ENCODE measurements around the gene PCDH8.

The PCDH8 gene, protein sequence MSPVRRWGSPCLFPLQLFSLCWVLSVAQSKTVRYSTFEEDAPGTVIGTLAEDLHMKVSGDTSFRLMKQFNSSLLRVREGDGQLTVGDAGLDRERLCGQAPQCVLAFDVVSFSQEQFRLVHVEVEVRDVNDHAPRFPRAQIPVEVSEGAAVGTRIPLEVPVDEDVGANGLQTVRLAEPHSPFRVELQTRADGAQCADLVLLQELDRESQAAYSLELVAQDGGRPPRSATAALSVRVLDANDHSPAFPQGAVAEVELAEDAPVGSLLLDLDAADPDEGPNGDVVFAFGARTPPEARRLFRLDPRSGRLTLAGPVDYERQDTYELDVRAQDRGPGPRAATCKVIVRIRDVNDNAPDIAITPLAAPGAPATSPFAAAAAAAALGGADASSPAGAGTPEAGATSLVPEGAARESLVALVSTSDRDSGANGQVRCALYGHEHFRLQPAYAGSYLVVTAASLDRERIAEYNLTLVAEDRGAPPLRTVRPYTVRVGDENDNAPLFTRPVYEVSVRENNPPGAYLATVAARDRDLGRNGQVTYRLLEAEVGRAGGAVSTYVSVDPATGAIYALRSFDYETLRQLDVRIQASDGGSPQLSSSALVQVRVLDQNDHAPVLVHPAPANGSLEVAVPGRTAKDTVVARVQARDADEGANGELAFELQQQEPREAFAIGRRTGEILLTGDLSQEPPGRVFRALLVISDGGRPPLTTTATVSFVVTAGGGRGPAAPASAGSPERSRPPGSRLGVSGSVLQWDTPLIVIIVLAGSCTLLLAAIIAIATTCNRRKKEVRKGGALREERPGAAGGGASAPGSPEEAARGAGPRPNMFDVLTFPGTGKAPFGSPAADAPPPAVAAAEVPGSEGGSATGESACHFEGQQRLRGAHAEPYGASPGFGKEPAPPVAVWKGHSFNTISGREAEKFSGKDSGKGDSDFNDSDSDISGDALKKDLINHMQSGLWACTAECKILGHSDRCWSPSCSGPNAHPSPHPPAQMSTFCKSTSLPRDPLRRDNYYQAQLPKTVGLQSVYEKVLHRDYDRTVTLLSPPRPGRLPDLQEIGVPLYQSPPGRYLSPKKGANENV

DNA sequence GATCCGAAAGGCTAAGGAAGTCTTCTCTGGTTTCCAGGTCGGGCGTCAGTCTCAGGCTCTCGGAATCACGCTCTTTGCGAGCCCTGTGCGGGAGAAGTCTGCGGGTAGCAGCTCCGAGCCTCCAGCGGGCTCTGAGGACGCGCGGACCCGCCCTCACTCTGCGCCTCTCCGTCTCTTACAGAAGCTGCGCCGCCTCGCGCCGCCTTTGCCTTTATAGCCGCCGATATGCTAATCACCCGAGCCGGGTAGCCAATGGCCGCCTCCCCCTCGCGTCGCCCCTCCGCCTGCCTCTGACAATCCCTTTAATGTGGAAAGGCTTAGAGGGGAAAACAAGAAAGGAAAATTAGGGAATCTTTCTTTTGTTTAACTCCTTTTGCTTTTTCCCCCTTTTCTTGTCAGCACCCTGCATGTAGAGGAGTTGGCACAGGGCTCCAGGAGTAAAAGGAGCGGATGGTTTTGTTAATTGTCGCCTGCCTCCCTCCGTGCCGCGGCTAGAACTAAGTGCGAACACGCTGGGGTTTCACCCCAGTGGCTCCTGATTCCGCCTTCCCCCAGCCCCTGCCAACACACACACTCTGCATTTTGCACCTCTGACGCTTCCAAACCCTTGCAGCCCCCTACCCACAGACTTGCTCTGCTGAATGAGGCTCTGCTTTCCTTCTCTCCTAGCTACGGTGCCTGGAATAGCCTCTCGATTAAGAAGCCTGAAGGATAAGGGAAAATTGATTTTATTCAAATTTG, at the start of gene PCDH8:
PCDH8 (minus strand) TSS at position 186 of the 741 bp plus-strand sequence. CDS start 204 bp downstream, outside the sequence.
- DNase-seq = no peak

DNA sequence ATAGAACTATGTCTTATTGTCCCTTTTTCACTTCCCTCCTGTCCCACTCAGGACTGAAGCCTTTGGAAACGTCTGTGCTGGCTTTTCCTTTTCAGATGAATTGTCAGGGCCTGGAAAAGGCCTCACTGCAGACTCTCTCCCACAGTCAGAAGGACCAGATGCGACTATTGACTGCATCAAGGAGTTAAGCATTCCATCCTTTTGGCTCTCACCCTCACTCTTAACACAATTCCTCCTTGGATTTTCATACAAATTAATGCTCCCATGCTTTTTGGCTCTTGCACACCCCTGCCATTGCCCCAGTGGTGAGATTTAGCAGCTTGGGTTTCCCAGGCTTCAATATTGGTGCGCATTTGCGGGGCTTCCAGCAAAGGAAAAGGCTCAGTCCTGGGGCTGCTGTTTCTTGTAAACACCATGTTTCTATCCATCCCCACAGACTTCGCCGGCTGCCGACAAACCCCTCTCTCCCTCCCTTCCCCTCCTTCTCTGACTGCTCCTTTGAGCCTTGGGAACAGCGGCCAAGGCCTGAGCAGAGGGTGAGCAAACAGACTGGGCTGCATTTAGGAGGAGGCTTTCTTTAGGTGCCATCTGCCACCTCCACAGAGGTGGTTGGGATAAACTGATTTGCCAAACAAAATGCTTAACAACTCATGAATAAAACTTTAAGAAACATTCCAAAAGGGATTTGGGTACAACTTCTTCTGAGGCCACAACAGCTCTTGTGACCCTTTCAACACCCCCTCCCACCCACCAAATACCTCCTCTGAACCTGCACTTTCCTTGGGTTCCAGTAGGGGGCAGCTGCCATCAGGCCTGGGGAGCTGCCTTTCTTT, 48.6 kb upstream of the PCDH8 start:
- DNase-seq = no peak

DNA sequence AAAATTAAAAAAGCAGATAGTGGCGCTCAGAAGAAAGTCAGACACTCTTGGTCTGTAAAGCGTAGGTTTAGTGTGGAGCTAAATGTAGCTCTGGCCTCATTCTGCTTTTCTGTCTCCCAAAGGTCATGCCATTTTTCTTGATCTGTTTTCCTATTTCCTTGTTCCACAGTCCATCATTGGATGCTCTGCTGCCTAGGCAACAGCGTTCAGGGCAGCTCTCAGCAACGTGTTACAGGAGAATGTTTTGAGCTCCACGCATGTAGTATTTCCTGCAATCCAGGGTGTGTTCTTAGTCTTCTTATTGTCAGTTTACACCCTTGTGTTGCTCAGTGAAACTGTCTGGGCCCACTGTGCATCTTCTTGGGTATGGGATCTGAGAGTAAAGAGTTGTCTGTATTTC, 46.0 kb upstream of the PCDH8 start:
- no peak for DNase-seq

DNA sequence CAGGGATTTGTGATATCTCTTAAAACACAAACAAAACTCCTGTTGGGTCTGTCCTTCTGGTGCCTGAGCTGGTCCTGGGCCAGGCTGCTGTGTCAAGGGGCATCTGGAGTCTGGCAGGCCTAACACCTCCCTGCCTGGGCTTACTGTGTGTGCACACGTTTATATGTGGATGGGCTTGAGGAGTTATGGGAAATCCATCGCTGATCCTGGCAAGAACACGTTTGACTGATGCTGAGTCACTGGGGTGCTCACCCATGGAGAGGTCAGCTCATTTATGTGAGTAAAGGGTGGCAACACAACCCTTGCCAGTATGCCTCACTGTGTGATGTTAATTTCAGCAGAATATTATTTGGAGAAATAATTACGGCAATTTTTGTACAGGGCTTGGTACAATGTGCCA, 44.5 kb upstream of the PCDH8 start:
- no peak for DNase-seq

DNA sequence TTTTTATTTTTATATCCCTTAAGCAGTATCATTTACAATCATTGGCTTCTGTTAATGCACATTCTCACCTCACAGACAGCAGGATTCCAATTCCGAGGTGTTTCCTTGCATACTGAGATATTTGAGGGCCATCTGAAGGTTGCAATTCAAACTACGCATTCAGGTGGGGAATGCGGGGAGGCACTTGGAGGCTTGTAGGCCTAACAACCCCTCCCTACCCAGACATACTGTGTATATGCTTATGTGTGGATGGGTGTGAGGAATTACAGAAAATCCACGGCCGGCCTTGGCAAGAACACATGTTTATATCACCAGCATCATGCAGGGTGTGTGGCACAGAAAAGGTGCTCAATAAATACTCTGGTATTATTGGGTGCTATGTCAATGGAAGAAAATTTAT, 43.3 kb upstream of the PCDH8 start:
- no peak for DNase-seq

DNA sequence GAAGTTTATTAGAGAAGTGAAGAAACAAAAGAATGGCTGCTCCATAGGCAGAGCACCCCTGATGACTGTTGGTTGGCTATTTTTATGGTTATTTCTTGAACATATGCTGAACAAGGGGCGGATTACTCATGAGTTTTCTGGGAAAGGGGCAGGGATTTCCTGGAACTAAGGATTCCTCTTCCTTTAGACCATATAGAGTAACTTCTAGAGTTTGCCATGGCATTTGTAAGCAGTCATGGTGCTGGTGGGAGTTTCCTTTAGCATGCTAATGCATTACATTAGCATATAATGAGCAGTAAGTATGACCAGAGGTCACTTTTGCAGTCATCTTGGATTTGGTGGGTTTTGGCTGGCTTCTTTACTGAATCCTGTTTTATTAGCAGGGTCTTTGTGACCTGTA, 38.7 kb upstream of the PCDH8 start:
- no peak for DNase-seq

DNA sequence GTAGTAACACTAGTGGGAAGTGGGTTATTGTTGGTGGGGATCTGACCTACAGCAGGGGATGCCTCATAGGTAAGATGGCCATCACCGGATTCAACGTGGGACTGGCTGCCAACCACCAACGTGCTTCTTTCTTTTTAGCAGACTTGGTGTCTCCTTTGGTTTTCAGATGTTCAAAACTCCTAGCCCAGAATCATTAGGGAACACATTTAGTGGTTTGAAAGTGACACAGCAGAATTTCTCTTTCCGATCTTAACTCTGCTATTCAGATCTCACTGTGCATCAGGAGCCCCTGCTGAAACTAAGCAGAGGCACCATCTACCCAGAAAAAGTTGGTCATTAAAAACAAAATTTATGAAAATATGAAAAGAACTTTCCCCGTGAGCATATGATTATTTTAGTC, 36.7 kb upstream of the PCDH8 start:
- no peak for DNase-seq

DNA sequence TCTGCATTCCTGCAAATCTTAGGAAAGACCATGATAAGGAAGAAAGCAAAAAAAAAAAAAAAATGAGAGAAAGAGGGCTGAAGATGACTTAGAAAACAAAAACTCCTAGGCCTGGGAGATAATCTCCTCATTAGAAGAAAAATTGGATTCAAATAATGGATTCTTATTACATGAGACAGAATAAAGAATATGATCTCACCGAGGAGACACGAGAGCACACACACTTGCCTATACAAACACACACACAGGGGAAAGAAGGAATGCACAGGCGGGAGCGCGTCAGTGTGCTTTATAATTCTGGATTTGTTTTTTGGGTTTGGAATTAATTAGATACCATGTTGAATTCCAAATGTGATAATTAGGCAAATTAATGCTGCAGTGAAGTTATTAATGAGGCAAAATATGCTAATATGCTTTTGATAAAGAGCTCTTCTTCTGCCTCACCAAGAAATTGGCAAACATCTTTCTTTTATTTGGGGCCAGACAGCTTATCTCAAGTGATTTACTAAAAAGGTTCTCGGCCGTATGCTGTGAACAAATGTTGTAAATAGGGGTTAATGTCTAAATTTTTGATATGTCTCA, 36.1 kb upstream of the PCDH8 start:
- no peak for DNase-seq

DNA sequence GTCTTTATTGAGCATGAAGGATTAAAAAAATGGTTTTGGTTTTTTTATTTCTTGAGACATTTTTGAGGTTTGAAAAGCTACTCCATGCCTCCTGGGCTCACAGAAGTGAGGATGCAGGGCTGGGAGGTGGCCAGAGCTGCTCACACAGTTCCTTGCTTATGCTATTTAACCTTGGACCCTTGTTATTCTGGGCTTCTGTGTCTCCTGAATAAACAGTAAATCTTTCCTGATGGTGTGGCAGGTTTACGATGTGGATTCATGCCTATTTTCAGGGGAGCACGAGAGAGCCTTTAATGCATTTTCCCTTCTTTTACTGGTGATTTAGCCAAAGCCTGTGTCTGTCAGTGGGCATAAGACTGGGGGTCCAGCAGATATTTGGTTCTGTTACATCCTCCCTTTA, 34.3 kb upstream of the PCDH8 start:
- DNase-seq = no peak

DNA sequence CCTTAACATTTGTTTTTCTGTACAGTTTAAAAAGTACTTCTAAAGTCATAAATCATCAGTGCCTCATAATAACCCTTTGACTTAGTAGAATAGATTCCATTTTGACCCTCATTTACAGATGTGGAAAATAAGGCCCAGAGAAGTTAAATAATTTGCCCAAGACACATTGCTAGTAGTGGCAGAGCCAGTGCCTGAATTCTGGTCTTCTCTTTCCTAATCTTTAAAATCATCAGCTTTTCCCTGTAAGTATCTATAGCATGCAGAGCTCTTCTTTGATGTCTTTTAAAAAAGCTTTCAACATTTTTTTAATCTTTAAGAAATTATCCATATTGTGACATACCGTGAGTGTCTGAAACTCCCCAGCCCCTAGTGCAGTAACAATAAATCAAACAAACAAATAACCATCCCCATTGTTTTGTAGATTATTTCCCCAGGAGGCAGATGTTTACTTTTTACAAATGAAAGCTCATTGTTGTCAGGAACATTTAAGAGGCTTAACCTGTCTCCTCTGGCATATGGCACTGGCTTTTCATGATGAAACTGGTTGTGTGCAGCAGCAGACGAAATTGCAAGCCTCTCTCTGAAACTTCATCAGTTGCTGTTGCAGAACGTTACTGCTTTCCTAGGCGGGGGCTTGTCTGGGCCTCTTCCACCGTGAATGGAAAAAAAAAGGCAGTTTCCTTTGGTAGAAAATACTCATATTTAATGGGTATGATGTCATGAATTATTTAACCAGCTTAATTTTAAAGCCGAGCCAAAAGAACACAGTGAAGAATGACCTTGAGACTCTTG, 31.7 kb upstream of the PCDH8 start:
- no peak for DNase-seq

DNA sequence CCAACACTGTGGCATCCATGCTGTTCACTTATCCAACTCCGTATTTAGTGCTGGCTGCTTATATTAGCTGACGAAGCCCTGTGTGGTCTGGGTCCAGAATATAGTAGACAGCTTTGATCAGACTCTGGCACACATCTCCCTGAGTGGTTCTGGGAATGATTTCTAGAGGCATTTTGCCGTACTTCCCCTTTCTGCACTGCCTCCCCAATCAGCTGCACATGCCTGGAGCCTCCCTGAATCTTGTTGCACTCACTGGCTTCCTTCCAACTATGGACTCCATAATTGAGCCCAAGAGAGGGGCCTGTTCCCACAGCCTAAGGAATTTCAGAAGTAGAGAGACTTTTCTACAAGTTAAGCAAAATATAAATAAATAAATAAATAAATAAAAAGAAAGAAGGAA, 30.4 kb upstream of the PCDH8 start:
- no peak for DNase-seq

DNA sequence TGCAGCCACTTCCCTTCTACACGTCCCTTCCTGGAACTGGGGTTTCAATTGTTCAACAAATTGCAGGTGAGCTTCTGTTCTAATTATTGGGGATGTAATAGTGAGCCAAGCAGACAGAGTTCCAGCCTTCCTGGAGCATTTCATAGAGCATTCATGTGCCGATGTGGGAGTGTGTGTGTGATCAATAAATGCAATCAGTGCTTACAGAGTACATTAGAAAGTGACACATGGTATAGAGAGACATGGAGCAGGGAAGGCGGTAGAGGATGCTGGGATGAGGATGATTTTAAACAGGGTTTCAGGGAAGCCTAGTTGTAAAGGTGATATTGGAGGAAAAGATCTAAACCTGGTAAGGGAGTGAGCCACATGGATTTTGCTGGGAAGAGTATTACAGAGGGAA, 21.7 kb upstream of the PCDH8 start:
- no peak for DNase-seq

DNA sequence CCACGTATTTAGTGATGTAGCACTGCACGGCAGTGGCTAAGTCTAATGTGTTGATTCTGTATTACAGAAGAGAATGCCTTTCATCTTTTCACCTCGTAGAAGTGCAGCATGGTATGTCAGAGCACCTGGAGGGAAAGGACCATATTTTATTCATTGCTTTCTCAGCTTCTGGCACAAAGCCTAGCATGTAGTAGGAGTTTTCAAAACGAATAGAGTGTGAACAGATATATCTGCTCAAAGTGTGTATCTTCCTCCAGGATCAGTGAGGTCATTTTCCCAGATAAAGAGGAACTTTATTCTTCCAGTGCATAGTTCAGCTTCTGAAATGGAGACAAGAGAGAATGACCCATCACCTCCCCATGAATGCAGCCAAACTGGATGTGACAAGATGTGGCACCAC, 21.2 kb upstream of the PCDH8 start:
- no peak for DNase-seq

DNA sequence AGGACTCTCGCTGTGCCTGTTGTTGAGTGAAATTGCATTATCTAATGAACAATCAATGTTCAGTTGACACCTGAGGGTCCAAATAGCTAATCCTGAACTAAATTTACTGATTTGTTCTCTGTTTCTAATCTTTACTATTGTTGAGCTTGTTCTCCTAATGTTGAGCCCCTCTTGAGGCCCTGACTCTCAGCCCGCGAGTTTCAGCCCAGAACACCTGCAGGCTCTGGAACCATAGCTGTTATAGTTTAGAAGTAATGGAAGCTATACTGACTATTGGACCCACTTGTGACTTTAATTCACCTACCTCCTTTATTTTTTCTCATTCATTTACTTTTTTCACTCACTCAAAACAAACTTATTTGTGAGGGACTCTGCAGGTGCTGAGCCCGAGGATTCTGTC, 20.6 kb upstream of the PCDH8 start:
- DNase-seq = no peak

DNA sequence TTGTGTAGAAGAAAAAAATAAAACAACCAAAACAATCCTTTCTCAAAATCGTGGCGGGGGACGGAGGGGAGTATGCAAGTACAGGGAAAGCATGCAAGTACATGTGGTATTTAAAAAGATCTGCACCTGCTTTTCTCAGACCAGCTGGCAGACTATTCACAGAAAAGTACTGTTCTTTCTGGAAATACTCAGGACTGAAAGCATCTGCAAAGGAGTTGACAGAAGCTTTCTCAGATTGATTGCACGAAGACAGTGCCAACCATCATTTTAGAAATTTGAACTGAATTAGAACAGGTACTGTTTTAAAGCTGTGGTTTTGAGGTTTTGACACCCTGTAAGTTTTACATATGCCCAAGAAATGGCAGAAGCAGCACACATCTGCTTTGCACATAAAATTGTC, 19.8 kb upstream of the PCDH8 start:
- DNase-seq = no peak

DNA sequence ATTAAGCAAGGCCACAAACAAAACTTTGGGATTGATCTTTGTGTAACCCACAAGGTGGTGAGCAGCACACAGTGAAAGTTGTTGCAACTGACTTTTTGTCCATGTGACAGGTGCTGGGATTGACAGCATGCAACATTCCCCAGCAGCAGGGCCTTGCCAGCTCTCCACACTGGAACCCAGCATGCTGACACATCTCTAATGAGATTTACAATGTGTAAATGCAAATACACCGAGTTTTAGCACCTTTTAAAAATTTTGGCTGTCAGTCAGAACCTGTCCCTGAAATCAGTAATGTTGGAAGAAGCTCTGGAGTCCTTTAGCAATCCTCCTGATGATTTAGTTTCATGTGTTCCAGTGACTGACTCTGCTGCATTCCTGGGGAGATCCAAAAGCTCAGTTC, 16.5 kb upstream of the PCDH8 start:
- DNase-seq = no peak

DNA sequence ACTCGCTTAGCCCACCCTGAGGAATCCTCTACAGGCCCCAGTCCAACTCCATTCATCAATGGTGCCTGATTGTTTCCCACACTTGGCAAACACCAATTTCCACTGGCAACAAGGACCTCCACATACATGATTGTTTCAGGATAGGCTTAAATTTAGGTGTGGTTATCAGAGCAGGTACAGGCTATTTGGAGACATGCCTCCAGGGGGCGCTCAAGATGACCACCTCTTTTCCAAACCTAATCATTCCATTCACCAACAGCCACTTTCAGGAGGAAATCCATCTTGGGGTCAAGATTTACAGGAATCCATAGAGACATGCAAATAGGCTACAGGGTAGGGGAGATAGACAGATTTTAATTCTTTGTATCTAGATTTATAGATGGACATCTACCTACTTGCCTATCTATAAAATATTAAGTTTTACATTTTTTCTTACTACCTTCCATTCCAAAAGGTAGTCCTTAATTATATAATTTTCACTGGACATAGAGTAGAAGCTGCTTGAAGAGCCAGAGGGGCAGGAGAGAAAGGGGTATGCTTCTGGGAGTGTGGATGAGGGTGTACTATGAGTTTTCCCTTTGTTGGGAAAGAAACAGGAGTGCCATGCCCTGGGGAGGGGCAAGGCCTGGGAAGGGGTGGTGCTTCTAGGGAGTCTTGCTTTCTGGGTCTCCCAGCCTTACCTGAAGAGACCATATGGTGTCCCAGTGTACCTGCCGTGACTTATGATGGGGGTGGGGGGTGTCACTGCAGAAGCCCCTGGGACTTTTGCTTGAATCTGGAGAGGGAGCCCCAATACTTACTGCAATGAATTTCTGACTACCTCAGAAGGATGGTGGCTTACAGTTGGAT, 14.1 kb upstream of the PCDH8 start:
- DNase-seq = no peak

DNA sequence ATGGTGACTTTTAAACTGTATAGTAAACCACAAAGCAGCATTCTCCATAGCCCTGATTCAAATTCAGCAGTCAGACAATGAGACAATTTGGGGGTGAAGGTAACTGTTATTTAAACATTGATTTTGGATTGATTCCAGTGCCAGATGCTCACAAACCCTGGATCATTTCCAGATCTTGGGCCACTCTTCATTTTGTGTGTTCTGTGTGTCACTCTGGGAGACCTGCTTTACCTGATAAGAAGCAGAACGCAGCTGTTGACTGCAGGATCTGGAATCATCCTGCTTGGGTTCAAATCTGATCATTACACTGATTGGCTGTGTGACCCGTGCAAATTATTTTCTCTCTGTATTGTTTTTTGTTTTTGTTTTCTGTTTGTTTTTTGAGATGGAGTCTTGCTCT, 4.0 kb upstream of the PCDH8 start:
- DNase-seq = no peak

DNA sequence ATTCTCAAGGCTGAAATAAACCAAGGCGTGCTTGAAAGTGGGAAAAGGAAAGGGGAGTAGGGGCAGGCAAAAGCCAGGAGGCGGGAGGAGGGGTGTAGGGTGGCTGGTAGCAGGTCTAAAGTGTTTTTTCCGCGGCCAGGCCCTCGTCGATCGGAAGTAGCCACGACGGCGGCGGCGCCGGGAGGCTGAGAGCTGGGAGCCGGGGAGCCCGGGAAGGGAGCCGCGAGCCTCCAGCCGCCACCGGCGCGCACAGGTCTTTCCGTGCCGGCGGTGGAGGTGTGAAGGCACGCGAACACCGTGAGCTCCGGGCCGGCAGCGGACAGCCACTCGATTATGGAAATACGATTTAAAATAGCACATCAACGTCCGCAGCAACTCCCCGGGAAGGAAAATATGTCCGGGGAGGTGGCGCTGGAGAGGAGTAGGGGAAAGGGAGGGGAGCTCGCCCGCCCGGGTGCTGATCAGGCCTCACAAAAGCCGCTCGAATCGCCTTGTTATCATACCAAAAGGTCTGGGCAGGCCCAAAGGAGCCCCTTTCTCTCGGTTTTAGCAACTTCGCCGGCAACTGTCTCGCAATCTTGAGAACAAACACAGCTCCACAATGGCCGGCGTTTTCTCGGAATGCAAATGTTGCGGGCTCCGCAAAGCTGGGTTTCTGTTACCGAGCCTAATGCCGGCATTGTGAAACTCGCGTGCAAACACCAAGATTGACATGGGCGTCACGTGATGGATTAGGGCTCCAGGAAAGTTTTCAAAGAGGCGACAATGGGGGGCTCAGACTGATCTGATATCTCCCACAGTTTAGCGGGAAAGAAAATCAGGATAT, 2.9 kb upstream of the PCDH8 start:
- DNase-seq = no peak
